ENCODE results near the gene PEX13.
"Not testable (repeated sequence)": the region's sequence is repeated elsewhere in the genome, so short reads cannot be mapped to it uniquely, and the experiment has no call there.

PEX13 gene

DNA sequence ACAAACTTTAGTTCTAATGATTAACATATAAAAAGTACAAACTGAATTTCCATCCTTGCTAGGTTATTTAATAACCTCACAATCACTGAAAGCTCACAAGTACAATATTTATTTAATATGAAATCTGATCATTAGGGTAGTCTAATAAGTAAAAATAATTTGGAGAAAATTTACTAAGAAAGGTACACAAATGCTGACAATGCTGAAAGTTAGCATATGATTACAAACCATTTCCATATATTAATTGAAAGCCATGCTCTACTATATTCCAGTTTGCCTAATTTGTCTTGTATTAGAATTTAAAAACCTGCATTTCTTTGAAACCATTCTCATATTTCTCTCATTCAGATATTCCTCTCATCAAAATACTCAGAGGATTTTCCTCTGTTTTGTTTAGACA, 8.2 kb upstream of the PEX13 start:
- no peak for DNase-seq

DNA sequence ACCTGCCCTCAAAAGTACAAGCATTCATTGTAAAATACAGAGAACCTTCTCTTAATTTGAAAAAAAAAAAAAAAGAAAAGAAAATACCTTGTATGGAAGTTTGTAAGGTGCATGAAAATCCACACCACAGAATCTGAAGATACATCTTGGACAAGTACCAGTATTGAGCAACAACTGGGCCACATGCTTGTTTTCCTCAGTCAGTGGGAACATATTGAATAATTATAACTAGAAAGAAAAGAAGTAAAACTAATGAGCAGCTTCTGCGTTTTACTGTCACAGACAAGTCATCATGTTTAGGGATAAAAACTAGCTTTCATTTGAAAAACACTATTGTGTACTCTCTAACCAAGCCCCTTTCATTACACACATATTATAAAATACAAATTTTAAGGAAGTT, 5.8 kb upstream of the PEX13 start:
- DNase-seq = no peak

DNA sequence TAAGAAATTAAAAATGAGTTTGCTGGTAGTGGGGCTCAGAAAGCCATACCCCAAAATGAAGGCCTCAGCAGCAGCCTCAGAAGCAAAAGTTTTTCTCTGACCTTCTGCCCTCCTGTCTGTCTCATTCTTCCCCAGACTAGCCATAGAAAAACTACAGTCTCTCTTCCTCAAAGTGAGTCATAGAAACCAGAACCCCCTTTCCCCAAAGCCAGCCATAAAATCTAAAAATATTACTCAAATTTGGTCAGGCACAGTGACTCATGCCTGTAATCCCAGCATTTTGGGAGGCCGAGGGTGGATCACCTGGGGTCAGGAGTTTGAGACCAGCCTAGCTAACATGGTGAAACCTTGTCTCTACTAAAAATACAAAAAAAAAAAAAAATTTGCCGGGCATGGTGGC, 5.2 kb upstream of the PEX13 start:
- DNase-seq = not testable (repeated sequence)

DNA sequence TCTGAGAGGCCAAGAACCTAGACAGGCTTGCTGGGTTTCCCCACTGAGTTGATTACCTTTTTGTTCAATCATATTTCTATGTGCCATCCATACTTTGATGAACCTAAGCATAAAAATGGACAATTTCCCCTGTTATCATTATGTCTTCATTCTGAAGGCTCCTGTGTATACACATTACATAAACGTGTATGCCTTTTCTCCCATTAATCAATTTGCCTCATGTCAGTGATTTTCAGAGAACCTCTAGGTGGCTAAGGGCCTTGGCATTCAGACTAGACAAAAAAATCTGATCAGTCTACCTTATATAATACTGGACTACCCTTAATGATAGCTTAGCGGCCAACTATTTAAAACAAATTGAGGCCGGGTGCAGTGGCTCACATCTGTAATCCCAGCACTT, 4.1 kb upstream of the PEX13 start:
- no peak for DNase-seq

DNA sequence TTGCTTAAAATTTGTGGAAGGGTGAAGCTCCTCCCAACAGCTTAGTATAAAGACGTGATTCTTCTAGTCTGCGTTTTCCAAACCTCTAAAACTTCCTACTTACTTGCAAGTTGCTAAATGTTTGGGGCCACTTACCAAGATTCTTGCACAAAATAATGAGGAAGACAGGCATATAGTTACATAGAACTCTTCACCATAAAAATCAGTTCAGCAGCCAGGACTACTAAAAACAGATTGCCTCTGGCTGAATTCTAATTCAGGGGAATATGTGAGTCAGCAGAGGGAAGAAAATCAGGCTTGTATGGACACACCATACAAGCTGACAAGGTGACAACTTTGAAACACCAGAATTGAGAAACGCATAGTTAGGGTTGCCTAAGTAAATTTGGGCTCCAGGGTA, 2.8 kb upstream of the PEX13 start:
- DNase-seq = no peak

DNA sequence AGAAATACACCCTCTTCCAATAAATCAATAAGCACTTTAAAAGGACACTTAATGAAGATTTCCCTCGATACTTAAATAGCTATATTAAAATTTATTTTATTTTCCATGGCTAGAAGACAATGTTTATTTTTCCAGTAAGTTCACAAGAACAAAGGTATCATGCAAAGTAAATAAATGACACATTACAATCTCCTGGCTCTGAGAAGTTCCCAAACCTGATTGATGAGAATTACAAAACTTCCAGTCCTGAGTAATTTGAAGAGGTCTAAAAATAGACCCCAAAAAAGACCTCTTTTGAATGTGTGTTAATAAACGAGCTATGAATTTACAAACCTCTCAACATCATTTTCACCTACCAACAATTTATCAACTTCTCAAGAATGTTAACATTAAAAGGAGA, 1.5 kb upstream of the PEX13 start:
- no peak for DNase-seq

DNA sequence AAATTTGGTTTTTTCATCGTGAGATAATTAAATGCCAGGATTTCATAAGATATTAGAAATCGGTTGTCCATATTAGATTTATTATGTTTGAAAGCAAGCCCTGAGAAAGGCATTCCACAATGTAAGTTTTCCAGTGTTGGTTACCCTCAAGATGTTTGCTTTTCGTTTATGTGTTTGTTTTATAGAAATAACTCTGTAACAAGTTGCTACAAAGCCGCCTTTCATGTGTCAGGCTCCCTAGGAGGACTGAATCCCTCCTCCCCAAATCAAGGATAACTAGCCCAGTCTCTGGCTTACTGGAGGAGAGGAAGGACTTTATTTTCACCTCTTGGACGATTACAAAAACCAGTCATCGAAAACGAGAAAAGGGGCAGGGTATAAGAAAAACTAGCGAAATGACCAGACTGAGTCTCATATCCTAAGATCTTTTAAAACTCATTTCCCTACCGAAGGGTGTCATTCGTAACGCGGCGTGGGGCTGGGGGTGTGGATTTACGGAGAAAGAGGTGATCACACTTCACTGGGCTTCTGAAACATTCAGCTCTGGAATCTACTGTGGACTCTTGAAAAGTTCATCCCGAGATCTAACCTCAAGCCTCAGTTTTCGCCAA, 1.0 kb upstream of the PEX13 start:
- no peak for DNase-seq

DNA sequence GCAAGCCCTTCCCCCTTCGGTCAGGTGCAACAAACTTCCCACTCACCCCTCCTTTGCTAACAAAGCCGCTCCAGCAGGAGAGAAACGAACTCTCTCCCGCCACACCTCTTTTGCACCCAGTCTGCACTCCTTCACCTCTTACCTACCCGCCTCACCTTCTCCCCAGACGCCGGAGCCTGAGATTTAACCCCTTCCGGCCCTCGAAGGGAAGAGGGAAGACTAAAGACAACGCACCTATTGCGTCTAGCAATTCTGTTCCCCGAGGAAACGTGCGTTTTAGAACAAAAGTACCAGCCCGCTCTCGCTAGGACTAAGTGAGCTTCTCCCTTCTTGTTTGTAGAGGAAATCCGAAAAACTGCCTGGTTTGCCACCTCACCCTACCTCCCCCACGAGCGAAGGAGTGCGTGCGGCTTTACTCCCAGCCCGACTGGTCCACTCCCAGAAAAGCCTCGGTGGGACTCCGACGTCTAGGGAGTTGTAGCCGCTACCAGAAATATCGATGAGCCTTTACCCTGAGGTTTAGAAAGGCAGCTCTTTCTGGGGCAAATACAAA, 441 bp upstream of the PEX13 start:
- peak; percentile 80 to 87 for DNase-seq

DNA sequence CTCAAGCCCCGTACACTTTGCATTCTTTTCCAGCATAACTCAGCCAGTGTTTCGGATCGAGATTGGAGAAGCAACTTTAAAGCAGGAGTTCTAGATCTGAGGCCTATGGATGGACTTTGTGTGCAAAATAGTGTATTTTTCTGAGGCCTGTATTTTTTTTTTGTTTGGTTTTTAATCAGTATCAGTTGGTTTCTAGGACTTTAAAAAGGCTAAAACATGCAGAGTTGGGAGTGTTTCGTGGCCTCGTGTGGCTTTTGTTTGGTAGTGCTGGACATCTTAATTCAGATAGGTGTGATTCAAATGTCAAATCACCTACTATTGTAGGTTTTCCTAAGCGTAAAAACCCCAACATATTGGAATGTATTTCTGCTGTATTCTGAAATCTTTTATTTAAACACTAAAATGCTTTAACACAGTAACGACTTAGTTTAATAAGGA, 817 bp downstream of the PEX13 start:
- DNase-seq = no peak

DNA sequence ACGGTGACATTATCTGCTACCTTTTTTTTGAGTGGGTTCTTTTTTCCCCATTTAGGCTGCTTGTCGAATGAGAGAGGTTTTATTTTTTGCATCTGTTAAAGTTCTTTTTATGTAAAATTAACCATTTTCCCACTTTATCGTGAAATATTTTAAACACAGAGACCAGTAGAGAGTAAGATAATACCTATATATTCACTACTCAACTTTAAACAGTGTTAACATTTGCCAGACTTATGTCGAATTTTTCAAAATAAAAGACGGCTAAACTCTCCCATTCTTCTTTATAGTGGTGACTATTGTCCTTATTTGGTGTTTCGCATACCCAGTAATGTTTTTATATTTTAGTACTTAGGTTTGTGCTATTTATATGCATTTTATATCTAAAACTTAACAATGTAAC, 1.3 kb downstream of the PEX13 start:
- DNase-seq = no peak

DNA sequence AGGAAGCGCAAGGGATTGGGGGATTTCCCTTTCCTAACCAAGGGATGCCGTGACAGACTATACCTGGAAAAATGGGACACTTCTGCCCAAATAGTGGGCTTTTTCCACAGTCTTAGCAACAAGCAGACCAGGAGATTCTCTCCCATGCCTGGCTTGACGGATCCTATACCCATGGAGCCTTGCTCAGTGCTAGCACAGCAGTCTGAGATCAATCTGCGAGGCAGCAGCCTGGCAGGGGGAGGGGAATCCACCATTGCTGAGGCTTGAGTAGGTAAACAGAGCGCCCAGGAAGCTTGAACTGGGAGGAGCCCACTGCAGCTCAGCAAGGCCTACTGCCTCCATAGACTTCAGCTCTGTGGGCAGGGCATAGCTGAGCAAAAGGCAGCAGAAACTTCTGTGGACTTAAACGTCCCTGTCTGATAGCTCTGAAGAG, 3.7 kb downstream of the PEX13 start:
- DNase-seq = no peak

DNA sequence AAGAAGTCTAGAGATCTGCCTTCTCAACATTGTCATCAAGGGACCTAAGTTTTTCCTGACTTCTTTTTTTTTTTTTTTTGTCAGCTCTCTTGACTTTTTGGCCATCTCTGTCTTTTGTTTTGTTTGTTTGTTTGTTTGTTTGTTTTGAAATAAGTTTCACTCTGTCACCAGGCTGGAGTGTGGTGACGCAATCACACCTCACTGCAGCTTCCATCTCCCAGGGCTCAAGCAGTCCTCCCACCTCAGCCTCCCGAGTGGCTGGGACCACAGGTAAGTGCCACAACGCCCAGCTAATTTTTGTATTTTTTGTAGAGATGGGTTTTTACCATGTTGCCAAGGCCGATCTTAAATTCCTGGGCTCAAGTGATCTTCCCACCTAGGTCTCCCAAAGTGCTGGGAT, 6.2 kb downstream of the PEX13 start:
- no peak for DNase-seq

DNA sequence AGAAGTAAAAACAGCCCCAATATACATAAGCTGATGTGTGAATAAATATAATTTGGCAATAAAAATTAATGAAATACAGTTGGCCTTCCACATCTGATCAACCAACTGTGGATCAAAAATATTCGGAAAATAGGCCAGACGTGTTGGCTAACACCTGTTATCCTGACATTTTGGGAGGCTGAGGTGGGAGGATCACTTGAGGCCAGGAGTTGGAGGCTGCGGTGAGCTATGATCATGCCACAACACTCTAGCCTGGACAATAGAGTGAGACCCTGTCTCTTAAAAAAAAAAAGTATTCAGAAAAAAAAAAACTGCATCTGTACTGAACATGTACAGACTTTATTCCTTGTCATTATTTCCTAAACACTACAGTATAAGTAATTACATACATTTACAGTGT, 12.0 kb downstream of the PEX13 start:
- no peak for DNase-seq

DNA sequence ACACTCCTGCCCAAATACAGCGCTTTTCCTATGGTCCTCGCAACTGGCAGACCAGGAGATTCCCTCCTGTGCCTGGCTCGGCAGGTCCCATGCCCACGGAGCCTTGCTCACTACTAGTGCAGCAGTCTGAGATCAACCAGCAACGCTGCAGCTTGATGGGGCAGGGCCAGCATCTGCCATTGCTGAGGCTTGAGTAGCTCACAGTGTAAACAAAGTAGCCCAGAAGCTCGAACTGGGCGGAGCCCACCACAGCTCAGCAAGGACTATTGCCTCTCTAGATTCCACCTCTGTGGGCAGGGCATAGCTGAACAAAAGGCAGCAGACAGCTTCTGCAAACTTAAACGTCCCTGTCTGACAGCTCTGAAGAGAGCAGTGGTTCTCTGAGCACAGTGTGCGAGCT, 17.1 kb downstream of the PEX13 start:
- DNase-seq = not testable (repeated sequence)

DNA sequence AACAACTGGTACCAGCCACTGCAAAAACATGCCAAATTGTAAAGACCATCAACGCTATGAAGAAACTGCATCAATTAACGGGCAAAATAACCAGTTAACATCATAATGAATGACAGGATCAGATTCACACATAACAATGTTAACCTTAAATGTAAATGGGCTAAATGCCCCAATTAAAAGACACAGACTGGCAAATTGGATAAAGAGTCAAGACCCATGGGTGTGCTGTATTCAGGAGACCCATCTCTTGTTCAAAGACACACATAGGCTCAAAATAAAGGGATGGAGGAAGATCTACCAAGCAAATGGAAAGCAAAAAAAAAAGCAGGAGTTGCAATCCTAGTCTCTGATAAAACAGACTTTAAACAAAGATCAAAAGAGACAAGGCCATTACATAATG, 19.1 kb downstream of the PEX13 start:
- DNase-seq = not testable (repeated sequence)

DNA sequence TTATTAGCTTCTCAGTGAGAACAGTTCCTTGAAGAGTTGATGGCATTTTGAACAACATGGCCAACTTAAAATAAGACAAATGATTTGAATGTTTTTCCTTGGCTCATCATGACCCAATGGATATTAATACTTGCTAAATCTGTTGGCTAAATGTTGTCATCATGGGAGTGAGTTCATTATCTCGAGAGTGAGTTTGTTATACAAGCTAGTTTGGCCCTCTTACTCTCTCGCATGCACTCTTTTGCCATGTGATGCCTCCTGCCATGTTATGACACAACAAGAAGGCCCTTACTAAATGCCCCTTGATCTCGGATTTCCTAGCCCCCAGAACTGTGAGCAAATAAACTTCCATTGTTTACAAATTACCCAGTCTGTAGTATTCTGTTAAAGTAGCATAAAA, 25.3 kb downstream of the PEX13 start:
- no peak for DNase-seq

DNA sequence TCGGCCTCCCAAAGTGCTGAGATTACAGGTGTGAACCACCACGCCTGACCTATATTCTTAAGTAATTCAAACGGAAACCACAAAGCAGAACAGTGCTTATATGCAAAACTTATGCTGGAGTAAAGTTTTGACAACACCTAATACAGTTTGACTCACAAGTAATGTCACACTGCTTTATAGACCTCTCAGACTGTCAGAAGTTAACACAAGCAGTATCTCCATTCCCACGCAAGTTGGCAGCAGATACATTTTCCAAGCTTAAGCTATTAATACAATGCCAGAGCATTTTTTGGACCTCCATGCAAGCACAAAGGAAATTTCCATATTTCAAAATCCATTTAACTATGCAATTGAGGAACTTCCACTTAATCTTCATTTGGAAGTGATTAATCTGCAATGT, 27.1 kb downstream of the PEX13 start:
- DNase-seq = no peak

DNA sequence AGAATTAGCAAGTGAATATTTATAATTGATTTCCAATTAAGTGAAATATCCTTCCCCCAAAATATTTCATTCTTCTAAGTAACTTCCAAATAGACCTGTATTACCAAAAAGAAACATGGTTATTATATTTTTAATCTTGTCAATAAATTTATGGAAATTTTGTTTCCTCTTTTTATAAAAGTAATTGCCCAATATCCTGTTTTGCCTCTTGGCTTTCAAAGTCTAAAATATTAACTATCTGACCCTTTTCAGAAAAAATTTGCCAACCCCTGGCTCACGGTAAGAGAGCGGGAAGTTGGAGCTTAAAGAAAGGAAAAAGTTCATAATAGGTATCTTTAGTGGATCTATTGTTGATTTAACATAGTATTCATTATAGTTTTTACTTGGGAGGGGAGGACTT, 27.7 kb downstream of the PEX13 start:
- no peak for DNase-seq

DNA sequence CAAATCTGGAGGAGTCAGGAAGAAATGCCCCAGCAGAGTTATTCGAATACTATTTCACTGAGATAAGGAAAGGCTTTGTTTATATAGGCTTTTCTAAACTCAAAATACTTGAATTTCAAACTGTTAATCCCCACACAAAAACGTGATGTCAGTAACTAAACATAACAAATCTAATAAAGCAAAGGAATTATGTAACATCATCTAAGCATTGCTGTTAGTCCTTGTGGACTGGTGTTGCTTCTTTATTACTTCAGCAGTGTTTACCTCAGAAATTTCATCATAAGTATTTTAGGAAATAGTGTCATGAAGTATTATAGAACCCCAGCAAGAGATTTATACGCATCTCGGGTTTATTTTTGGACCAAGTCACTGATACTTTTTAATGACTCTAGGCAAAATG, 28.5 kb downstream of the PEX13 start:
- DNase-seq = no peak

DNA sequence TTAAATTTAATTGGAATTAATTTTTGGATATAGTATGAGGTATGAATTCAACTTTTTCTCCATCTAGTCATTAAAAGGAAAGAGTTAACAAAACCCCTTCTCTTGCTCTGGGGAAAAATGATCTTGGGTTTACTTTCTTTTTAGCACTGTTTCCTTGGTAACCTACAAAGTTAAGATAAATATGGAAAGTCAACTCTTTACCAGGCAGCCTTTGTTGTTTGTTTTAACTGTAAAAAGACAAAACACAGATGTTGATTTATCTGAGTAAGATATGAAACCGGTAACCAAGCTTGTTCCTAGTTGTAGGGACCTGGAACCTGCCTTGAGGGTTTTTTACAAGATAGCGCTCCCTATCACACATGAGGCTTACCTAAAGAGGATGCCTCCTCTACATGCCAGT, 38.0 kb downstream of the PEX13 start:
- no peak for DNase-seq

DNA sequence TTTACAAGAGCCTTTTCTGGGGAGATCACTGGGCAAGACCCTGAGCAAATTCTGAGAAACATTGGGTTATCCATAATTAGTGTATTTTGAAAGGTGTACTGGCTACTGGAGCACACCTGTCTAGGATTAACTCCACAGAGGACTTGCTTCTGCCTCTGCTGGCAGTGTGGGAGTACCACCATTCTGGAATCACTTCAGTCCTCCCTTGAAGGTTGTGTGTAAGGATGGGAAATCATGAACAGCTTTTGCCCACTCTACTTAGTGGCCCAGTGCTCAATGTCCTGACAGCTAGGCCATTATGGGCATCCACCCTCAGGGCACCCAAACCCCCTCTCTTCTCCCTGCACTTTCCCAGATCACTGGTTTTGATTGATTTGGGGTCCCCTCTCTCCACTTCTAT, 40.0 kb downstream of the PEX13 start:
- DNase-seq = no peak

DNA sequence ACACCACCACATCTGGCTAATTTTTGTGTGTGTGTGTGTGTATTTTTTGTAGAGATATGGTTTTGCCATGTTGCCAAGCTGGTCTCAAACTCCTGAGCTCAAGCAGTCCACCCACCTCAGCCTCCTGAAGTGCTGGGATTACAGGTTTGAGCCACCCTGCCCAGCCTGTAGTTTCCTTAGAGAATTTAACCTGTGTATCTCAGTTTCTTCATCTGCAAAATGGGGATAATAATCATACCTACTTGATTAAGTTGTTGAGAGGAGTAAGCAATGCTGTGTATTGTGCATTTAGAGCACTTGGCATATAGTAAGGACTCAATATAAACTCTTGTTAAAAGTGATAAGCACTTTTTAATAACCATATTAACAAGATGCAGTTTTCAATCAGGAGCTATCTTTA, 41.9 kb downstream of the PEX13 start:
- no peak for DNase-seq

DNA sequence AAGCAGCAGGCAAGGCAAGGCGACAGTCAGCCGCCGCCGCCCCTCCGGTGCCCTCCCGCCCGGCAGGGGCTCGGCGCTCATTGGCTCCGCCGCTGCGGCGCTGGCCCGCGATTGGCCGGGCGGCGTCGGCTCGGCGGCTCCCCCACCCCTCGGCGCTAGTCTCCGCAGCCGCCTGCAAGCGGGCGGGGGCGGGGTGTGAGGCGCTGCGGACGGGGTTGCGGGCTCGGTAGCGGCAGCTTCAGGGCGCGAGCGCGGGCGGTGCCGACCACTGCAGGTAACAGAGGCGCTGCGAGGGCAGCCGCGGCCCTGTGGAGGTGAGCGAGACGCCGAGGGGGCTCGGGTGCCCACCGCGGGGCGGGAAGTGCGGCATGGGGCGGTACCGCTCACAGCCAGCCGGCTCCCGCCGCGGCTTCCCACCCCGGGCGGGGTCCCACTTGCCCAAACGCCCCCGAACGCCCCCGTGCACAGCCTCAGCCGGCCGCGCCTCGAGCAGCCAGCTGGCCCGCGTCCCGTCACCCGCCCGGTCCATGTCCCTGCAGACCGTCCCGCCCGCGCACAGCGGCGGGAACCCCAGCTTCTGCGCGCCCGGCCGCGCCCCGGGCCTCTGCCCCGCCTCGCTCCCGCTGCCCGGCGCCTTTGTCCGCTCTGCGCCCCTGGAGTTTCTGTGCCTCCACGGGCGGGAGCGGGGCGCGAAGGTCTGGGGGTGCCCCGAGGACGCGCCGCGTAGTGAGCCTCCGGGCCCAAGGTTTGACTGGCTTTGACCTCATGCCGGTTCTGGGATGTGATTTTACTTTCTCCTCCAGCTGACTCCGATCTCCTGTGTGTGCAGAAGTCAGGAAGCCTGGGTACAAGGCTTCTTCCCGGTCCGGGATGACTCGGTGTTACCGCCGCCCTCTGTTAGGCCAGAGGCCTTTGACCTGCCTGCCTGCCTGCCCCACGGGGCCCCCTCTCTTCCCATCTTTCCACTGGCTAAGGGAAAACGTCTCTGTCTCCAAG, 48.5 kb downstream of the PEX13 start, which contains the start of gene SANBR:
Gene SANBR, plus strand, starts transcription at position 158 of the 996 bp plus-strand sequence. CDS start 4,480 bp downstream, outside the sequence.
- peak; percentile 68 to 92 for DNase-seq

DNA sequence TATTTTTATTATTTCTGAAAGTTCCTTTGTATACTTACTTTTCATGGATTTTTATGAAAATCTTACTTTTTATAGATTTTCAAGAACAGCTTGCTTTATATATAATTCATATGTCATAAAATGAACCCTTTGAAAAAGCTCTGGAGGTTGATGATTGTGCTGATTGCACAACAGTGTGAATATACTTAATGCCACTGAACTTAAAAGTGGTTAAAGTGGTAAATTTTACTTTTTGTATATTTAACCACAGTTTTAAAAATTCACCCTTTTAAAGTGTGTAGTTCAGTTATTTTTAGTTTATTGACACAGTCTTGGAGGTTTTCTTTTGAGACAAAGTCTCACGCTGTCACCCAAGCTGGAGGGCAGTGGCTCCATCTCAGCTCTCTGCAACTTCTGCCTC, 56.6 kb downstream of the PEX13 start:
- no peak for DNase-seq
